HG02571 (cell line): ENCODE measurements around the gene TMEM147.
A peak's percentile ranks its signal among the peaks of the same experiment; 100 is the strongest.

ENCODE experiments used
- ATAC-seq: cut with Tn5 transposase; IDR thresholded peaks from one replicate; pipeline ENCODE4 v1.9.1; 2021; ENCODE audit warnings: mild to moderate bottlenecking, moderate library complexity; ENCODE audit not compliant: unreplicated experiment

The TMEM147 gene

GRCh38 chr19:35545001-35545854, at the start of gene TMEM147:
TSS of gene TMEM147 (plus strand) at chr19:35545626. CDS start at chr19:35545740, 114 bp downstream.
- ATAC-seq: peak; percentile 66

- no peak for ATAC-seq
Observed at GRCh38 chr19:35497406-35497805, 48.0 kb upstream of the TMEM147 start.

- no peak for ATAC-seq
Observed at GRCh38 chr19:35498220-35498619, 47.2 kb upstream of the TMEM147 start.

GRCh38 chr19:35498984-35499527, 46.4 kb upstream of the TMEM147 start:
- no peak for ATAC-seq

- no peak for ATAC-seq
Observed at GRCh38 chr19:35500611-35501010, 44.8 kb upstream of the TMEM147 start.

GRCh38 chr19:35501684-35502083, 43.7 kb upstream of the TMEM147 start:
- no peak for ATAC-seq

GRCh38 chr19:35502751-35503150, 42.7 kb upstream of the TMEM147 start:
- no peak for ATAC-seq

GRCh38 chr19:35506011-35506410, 39.4 kb upstream of the TMEM147 start:
- ATAC-seq: no peak

- no peak for ATAC-seq
Observed at GRCh38 chr19:35507561-35507960, 37.9 kb upstream of the TMEM147 start.

- ATAC-seq: no peak
Observed at GRCh38 chr19:35508129-35508528, 37.3 kb upstream of the TMEM147 start.

- ATAC-seq: no peak
Observed at GRCh38 chr19:35509018-35509652, 36.3 kb upstream of the TMEM147 start.

- ATAC-seq: no peak
Observed at GRCh38 chr19:35509861-35510625, 35.4 kb upstream of the TMEM147 start.

- no peak for ATAC-seq
Observed at GRCh38 chr19:35510626-35510964, 34.8 kb upstream of the TMEM147 start.

- ATAC-seq: no peak
Observed at GRCh38 chr19:35511337-35511736, 34.1 kb upstream of the TMEM147 start.

- no peak for ATAC-seq
Observed at GRCh38 chr19:35512831-35513627, 32.4 kb upstream of the TMEM147 start.

GRCh38 chr19:35513628-35514281, 31.7 kb upstream of the TMEM147 start, which contains the start of gene DMKN:
TSS of gene DMKN (minus strand) at chr19:35513649. CDS start at chr19:35513475, 174 bp downstream.
- no peak for ATAC-seq

GRCh38 chr19:35514282-35514809, 31.1 kb upstream of the TMEM147 start:
- ATAC-seq: no peak

- no peak for ATAC-seq
Observed at GRCh38 chr19:35516310-35516709, 29.1 kb upstream of the TMEM147 start.

- no peak for ATAC-seq
Observed at GRCh38 chr19:35517342-35517741, 28.1 kb upstream of the TMEM147 start.

GRCh38 chr19:35518313-35518712, 27.1 kb upstream of the TMEM147 start:
- no peak for ATAC-seq
